ENCODE results near the gene TNP2. TPM values are rescaled to one million over a fixed set of nuclear protein-coding genes. Genes with fewer than 3 reads are reported as not detected.
"Not testable (repeated sequence)": the region's sequence is repeated elsewhere in the genome, so short reads cannot be mapped to it uniquely, and the experiment has no call there.

The TNP2 gene
- total RNA-seq, 1 donor from 2014 or later: not detected

DNA sequence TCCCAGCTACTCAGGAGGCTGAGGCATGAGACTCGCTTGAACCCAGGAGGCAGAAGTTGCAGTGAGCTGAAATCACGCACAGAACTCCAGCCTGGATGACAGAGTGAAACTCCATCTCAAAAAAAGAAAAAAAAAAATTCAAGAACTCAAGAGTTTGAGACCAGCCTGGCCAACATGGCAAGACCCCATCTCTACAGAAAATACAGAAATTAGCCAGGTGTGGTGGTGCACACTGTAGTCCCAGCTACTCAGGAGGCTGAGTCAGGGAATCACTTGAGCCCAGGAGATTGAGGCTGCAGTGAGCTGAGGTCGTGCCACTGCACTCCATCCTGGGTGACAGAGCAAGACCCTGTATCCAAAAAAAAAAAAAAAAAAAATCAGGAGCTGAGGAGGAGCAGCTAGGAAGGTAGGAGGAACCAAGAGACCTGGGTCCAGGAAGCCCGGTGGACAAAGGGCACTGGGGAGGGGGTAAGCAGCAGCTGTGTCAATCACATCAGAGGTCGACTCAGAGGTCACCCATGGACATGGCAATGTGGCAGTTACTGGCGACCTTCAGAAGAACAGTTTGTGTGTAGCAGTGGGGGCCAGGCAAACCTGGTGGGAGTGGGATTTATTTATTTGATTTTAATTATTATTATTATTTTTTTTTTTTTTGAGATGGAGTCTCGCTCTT is 23.1 kb upstream of the TNP2 start:
- no peaks in the 10 kb centered on the region for H3K36me3 ChIP-seq
- no peak for DNase-seq (ENCODE audit: low spot score in 2 of 2)
- TF ChIP-seq, protein P1, sequence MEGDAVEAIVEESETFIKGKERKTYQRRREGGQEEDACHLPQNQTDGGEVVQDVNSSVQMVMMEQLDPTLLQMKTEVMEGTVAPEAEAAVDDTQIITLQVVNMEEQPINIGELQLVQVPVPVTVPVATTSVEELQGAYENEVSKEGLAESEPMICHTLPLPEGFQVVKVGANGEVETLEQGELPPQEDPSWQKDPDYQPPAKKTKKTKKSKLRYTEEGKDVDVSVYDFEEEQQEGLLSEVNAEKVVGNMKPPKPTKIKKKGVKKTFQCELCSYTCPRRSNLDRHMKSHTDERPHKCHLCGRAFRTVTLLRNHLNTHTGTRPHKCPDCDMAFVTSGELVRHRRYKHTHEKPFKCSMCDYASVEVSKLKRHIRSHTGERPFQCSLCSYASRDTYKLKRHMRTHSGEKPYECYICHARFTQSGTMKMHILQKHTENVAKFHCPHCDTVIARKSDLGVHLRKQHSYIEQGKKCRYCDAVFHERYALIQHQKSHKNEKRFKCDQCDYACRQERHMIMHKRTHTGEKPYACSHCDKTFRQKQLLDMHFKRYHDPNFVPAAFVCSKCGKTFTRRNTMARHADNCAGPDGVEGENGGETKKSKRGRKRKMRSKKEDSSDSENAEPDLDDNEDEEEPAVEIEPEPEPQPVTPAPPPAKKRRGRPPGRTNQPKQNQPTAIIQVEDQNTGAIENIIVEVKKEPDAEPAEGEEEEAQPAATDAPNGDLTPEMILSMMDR (IDR thresholded peaks at IDR 0.05): no peak
- H3K4me3 ChIP-seq: no peak overlapping the region
- no peaks in the 10 kb centered on the region for H3K27me3 ChIP-seq
- no peaks in the 10 kb centered on the region for H3K9me3 ChIP-seq
- no peak overlapping the region for H3K27ac ChIP-seq
- intact Hi-C loops (cut with DNase I): no loop called here
- H3K4me1 ChIP-seq: peaks cover 0 to 4% of the 10 kb centered on the region in 2 donors

DNA sequence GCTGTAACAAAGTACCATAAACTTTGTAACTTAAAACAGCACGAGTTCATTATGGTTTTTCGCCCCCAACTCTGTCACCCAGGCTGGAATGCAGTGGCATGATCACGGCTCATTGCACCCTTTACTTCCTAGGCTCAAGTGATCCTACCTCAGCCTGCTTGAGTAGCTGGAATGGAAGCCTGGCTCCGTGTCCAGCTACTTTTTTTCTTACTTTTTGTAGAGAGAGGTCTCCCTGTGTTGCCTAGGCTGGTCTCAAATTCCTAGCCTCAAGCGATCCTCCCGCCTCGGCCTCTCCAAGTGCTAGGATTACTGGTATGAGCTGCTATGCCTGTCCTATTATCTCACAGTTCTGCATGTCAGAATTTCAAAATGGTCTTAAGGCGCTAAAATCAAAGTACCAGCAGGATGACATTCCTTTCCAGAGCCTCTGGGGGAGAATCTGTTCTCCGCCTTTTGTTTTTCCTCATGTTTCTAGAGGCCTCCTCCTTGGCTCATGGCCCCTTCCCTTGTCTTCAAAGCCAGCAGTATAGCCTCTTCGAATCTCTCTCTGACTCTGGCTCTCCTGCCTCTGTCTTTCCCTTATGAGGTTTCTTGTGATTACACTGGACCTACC is 22.1 kb upstream of the TNP2 start:
- Histone ChIP-seq H3K27ac (no peak overlapping the region), H3K4me3 (no peak overlapping the region)

DNA sequence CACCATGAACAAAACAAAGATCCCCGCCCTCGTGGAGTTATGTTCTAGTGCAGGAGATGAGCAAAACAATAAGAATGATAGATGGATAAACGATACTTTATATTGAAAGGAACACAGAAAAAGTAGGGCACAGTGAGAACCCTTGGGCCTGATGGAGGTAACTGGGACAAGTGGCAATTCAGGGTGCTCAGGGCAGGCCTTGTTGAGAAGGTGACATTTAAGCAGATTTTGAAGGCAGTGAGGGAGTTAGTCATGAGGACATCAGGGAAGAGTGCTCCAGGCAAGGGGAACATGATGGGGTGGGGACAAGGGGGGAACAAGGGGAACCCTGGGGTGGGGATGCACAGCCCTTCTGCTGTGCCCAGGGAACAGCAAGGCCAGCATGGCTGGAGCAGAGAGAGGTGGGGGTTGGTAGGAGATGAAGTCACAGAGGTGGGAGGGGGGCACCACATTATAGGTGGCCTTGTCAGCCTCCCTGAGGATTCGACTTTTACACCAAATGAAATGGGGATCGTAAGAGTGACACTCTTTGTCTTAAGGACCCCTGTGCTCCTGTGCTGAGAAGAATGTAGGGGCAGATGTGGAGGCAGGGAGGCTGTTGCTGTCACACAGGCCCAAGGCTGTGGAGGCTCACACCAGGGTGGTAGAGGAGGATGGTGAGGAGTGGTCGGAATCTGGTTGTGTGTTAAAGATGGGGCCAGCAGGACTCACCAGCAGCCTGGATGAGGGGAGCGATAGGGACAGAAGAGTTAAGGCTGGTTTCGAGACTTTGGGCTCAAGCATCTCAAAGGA is 21.2 kb upstream of the TNP2 start:
- H3K9me3 ChIP-seq: no peaks in the 10 kb centered on the region
- intact Hi-C loops (cut with DNase I): no loop called here
- no peak overlapping the region for H3K4me3 ChIP-seq
- H3K27me3 ChIP-seq: no peaks in the 10 kb centered on the region
- TF ChIP-seq, protein P1 (IDR thresholded peaks at IDR 0.05): no peak
- H3K4me1 ChIP-seq: no peaks in the 10 kb centered on the region
- no peak for DNase-seq (ENCODE audit: low spot score in 2 of 2)
- no peak overlapping the region for H3K27ac ChIP-seq
- no peaks in the 10 kb centered on the region for H3K36me3 ChIP-seq

More for the DNA sequence above, 22.1 kb upstream of the TNP2 start:
- no peak for DNase-seq (ENCODE audit: low spot score in 2 of 2)
- TF ChIP-seq, protein P1 (IDR thresholded peaks at IDR 0.05): no peak
- H3K9me3 ChIP-seq: no peaks in the 10 kb centered on the region
- no peaks in the 10 kb centered on the region for H3K4me1 ChIP-seq
- intact Hi-C loops (cut with DNase I): no loop called here
- no peaks in the 10 kb centered on the region for H3K27me3 ChIP-seq
- no peaks in the 10 kb centered on the region for H3K36me3 ChIP-seq

DNA sequence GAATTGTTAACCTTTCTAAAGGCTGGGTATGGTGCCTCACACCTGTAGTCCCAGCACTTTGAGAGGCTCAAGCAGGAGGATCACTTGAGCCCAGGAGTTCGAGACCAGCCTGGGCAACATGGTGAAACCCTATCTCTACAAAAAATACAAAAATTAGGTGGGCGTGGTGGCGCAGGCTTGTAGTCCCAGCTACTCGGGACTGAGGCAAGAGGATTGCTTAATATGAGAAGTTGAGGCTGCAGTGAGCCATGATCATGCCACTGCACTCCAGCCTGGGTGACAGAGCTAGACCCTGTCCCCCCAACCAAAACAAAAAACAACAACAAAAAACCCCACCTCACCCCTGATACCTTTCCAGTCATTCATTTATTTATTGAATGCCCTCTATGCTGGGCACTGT is 20.6 kb upstream of the TNP2 start:
- H3K27ac ChIP-seq; H3K4me1 ChIP-seq; H3K36me3 ChIP-seq; H3K27me3 ChIP-seq; H3K9me3 ChIP-seq; DNase-seq (ENCODE audit: low spot score in 2 of 2); H3K4me3 ChIP-seq; intact Hi-C loops (cut with DNase I): not testable (repeated sequence)

DNA sequence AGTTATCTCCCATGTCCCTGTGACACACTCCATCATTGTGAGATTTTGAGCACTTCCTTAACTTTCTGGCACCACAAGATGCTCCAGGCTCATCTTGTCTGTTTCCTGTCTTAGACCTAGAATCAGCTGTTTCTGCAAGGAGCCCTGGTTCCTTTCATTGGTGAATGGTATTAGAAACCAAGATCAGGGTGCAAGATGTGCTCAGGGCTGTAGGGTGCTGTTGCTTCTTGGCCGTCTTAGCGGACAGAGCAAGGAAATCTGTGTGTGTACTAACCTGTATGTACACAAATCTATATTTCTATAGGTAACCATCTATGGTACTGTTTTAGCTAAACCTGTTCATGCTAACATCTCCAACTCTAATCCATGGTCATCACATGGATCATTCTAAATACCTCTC is 20.1 kb upstream of the TNP2 start:
- TF ChIP-seq, protein P1 (IDR thresholded peaks at IDR 0.05): no peak
- DNase-seq (ENCODE audit: low spot score in 2 of 2): no peak
- Histone ChIP-seq H3K36me3 (no peaks in the 10 kb centered on the region), H3K27me3 (no peaks in the 10 kb centered on the region), H3K27ac (no peak overlapping the region), H3K4me1 (no peaks in the 10 kb centered on the region), H3K9me3 (no peaks in the 10 kb centered on the region), H3K4me3 (no peak overlapping the region)
- intact Hi-C loops (cut with DNase I): no loop called here

DNA sequence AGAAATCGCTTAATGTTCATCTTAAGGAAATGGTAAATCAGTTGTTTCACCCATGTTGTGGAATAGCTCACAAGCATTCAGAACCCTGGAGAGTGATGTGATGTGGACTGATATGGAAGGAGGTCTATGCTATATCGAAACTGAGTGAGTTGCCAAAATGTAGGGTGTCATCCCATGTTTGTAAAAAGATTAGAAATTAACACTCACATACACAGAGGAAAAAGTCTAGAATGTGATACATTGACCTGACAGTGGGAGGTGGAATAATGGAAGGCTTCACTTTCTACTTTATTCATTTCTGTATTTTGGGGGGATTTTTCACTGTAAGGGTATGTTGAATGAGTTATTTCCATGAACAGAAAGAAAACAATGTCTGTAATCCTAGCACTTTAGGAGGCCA is 16.7 kb upstream of the TNP2 start:
- H3K4me1 ChIP-seq: no peaks in the 10 kb centered on the region
- TF ChIP-seq, protein P1 (IDR thresholded peaks at IDR 0.05): no peak
- no peaks in the 10 kb centered on the region for H3K9me3 ChIP-seq
- no peaks in the 10 kb centered on the region for H3K27me3 ChIP-seq
- H3K27ac ChIP-seq: no peak overlapping the region
- no peaks in the 10 kb centered on the region for H3K36me3 ChIP-seq
- DNase-seq (ENCODE audit: low spot score in 2 of 2): no peak
- no peak overlapping the region for H3K4me3 ChIP-seq
- intact Hi-C loops (cut with DNase I): no loop called here
